HPDE6-E6E7 (cell line): ENCODE measurements around the gene SYTL4.

Experiments used
- DNase-seq: peaks from one replicate; pipeline ENCODE4 v3.0.0; 2011; ENCODE audit warnings: missing footprints; ENCODE audit errors: extremely low spot score

SYTL4 gene

GRCh38 chrX:100695302-100695701 lies 36.6 kb downstream of the SYTL4 start:
- DNase-seq: no peak

DNA sequence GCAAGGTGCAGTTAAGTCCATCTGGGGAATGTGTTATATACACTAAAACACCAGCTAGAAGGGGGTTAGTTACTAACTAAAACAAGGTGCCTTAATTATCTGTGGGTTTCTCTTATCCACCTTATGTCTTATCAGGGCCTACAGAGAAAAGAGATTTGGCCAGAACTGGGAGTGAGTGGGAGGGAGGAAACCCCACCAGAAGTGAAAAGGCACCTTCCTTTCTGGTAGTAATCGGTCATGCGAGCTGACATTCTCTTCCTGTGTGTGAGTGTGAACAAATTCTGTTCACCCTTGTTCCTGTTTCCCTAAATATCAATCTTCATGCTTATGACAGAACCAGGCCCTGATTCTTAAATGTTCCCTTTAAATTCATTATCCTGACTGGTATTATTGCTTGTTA lies 44.4 kb downstream of the SYTL4 start:
- no peak for DNase-seq

DNA sequence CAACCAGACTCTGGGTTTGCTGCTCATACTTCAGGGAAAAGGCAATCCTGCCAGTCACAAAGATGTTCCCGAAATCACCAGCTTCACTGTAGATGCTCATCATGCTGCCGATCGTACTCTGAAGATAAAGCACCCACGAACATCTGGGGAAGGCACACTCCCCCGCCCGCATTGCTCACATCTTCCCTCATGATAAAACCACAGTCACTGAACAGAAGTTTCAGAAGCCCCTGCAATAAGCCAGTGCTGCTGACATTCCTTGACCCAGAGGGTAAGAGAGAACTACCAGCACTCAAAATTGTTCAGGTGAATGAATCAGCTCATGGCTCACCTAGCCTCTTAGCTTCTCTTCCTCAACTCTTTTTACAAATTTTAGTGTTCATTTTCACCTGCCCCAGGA lies 44.8 kb downstream of the SYTL4 start:
- no peak for DNase-seq

DNA sequence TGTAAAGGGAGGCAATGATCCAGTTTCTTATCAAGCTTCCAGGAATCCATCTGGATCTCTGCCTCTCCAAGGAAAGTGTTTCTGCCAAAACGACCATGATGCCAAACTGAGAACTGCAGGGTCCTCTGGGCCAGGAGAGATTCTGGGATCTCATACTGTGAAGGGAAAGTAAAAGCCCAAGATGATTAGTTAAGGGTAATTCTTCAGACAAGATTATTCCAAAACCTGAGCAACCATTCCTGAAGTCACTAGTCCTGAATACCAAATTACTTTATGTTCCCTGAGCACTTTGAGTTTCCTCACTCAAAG lies 46.0 kb downstream of the SYTL4 start:
- no peak for DNase-seq

DNA sequence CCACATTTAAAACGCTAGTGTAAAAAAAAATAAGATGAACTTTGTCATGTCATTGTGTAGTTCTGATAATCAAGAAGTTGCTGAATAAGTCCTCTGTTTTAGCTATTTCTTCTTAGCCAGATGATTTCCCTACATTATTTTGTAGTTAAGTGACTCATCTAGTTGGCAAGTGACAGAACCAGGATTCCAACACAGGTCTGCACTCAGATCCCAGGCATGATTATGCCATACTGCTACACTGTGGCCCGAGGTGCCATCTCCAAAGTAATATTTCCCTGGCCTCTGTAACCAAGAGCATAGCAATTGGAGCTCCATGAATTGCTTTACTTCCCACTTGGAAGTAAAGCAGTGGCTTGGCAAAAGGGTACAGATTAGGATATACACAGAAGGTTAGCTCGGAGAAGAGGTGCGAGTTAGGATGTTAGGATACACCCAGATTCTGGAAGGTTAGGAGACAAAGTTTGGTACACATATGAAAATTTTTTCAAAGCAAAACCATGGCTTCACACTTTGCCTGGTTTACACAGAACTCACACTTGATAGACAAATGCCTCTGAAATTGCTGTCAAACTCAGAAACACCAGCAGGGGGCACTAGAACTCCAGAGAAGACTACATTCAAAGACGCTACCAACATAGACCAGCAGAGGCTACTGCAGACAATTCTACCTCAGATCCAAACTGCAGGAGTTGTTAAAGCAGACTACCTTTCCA lies 46.5 kb downstream of the SYTL4 start:
- peak; percentile 45 for DNase-seq

GRCh38 chrX:100682939-100683338 lies 49.0 kb downstream of the SYTL4 start:
- no peak for DNase-seq

- DNase-seq: no peak
Measured at GRCh38 chrX:100681599-100681998, 50.3 kb downstream of the SYTL4 start.

DNA sequence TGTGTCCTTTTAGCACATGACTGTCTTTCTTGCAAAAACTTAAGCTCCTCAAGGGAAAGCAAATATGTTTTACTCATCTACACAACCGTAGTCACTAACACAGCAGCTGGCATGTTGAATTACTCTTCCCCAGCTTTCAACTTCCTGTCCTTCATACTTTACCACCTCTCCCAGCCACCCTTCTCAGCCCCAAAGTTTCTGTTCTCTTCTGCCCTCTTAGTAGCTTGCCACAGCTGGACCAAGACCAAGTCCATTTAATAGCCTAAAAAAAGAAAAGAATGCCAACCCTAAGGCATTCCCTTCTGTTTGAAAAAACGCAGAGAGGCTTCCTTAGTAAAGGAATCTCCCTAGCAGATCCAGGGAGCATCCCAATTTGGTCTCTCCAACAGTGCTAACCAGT lies 51.2 kb downstream of the SYTL4 start:
- no peak for DNase-seq

DNA sequence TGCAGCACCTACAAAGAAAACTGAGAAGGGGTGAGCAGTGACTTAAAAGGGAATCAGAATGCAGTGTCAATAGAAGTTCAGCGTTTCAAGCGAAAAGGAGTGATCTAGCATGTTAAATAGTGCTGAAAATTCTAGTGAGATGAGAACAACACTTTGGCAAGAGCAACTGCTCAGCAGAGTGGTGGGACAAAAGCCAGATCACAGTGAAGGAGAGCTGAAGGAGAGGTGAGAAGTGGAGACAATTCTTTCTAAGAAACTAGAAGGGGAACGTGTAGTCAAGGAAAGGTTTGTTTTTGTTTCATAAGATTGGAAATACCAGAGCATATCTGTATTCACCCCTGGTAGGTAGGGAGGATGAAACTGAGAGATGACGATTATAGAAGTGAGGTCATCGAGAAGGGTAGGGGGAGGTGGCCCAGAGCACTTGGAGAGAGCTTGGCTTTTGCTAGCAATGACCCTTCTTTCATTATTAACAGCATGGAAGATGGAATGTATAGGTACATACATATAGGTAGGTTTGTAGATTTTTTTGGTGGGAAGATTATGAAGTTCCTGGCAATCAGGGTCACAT lies 54.2 kb downstream of the SYTL4 start:
- DNase-seq: no peak

GRCh38 chrX:100674705-100675104 lies 57.2 kb downstream of the SYTL4 start:
- DNase-seq: no peak

GRCh38 chrX:100673397-100673953 lies 58.4 kb downstream of the SYTL4 start:
- DNase-seq: no peak

DNA sequence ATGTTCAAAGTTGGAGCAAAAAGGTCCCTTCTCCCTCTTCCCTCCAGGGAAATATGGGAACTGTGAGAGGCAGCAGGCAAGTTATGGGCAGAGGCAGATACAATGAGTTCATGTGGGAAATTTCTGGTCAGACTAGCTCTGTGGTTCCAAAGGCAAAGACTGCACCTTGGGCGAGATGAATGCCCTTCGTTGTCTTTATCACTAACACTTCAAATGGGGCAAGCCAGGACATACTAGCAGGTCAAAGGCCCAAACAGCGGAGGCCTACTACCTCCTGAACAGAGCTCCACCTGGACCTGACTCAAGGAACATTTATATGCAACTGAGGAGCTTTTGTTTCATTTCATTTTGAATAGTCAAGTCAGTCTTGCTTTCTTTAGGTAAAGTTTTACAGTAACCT lies 59.0 kb downstream of the SYTL4 start:
- no peak for DNase-seq

DNA sequence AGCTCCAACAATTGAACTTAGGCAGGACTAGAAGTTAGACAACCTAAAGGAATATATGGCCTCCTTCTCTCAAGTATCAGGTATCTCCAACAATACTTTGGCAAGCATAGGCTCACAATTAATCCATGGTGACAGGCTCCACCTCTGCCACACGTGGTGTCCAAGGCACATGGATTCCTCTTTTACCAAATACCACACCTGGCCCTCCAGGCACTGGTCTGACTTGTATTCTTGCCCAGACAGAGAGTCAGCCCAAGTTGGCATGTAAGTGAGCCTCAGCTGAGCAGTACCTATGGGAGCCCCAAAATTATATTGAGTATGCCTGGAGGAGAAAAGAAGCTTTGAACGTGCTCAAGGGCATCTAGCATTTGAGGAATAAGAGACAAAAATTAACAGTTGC lies 68.3 kb downstream of the SYTL4 start:
- DNase-seq: no peak

GRCh38 chrX:100662796-100663195 lies 69.1 kb downstream of the SYTL4 start:
- no peak for DNase-seq

GRCh38 chrX:100662170-100662569 lies 69.8 kb downstream of the SYTL4 start:
- no peak for DNase-seq

GRCh38 chrX:100659431-100660137 lies 72.3 kb downstream of the SYTL4 start:
- no peak for DNase-seq

GRCh38 chrX:100658941-100659381 lies 73.0 kb downstream of the SYTL4 start:
- DNase-seq: no peak

DNA sequence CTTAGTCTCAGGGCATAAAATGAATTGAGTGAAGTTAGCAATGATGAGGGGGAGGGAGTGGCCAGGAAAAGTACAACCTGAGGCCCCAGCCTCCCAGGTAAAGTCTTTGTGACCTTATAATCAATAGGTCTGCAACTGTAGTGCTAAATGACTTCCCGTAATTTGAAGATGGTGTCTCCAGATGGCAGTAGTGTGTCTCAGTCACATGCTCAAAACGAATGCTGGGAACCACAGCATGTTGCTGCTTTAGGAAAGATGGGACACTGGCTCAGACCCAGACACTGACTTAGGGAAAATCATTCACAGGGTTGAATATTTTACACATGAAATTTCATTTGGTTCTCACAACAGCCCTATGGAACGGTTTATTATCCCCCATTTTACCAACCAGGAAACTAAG lies 77.7 kb downstream of the SYTL4 start:
- DNase-seq: no peak

DNA sequence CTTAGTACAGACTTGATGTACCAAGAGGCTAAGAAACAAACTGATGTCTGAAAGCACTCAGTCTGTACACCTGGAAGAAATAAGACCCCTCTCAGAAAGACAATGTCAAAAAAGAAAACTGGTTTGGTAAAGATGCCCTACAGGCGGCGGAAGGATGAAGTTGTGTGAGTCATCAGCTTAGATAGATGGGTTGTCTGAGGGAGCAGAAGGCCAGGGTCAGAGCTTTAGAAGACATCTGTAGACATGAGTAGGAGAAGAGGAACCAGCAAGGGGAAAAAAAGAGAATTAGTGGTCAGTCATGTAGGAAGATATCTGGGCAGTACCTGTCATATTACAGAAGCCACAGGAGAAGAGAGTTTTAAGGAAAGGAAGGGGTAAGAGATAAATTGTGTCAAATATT lies 79.7 kb downstream of the SYTL4 start:
- DNase-seq: no peak

- DNase-seq: no peak
Measured at GRCh38 chrX:100650841-100651240, 81.1 kb downstream of the SYTL4 start.

GRCh38 chrX:100649550-100650356 lies 82.2 kb downstream of the SYTL4 start:
- DNase-seq: no peak
